Smooth muscle cell (in vitro differentiated cells): ENCODE measurements around the gene ARR3. TPM values are rescaled to one million over a fixed set of nuclear protein-coding genes. Genes with fewer than 3 reads are reported as not detected.

ENCODE experiments used
- DNase-seq: peaks from one replicate; lab custom pipeline; 2025; ENCODE audit not compliant: unreplicated experiment; lab: John Stamatoyannopoulos, UW
- H2AFZ ChIP-seq: fragments of 200-600 bp; sonication (generic); 2 replicates; pipeline ENCODE4 v1.6.0; 2016; ENCODE audit warnings: antibody characterized with exemption, low read depth, mild to moderate bottlenecking
- H3F3A ChIP-seq: fragments of 200-600 bp; sonication (generic); 2 replicates; pipeline ENCODE4 v1.6.0; 2017; ENCODE audit warnings: antibody characterized with exemption, low read depth
- H3K27ac ChIP-seq: fragments of 200-600 bp; sonication (generic); 2 replicates; pipeline ENCODE4 v1.5.1; 2016; ENCODE audit warnings: low read depth, mild to moderate bottlenecking
- H3K27me3 ChIP-seq: fragments of 200-600 bp; sonication (generic); 2 replicates; pipeline ENCODE4 v1.6.1; 2016; ENCODE audit warnings: low read depth, mild to moderate bottlenecking
- H3K36me3 ChIP-seq: fragments of 200-600 bp; sonication (generic); 2 replicates; pipeline ENCODE4 v1.5.1; 2016; ENCODE audit warnings: low read depth
- H3K4me1 ChIP-seq: fragments of 200-600 bp; sonication (generic); 2 replicates; pipeline ENCODE4 v1.5.1; 2016; ENCODE audit warnings: low read depth
- H3K4me2 ChIP-seq: fragments of 200-600 bp; sonication (generic); 2 replicates; pipeline ENCODE4 v1.6.0; 2016; ENCODE audit warnings: mild to moderate bottlenecking
- H3K4me3 ChIP-seq: fragments of 200-600 bp; sonication (generic); 2 replicates; pipeline ENCODE4 v1.5.1; 2016; ENCODE audit warnings: mild to moderate bottlenecking
- H3K79me2 ChIP-seq: fragments of 200-600 bp; sonication (generic); 2 replicates; pipeline ENCODE4 v1.6.0; 2016; ENCODE audit warnings: low read depth, mild to moderate bottlenecking
- H3K9ac ChIP-seq: fragments of 200-600 bp; sonication (generic); 2 replicates; pipeline ENCODE4 v1.6.0; 2016; ENCODE audit warnings: low read depth
- H3K9me3 ChIP-seq: fragments of 200-600 bp; sonication (generic); replicated peaks from 2 replicates; pipeline ENCODE4 v1.5.1; 2016; ENCODE audit warnings: low read depth
- H4K20me1 ChIP-seq: fragments of 200-600 bp; sonication (generic); 2 replicates; pipeline ENCODE4 v1.6.0; 2016; ENCODE audit warnings: low read depth
- WGBS: methylation state at CpG from one replicate; pipeline ENCODE4 v1.1.7; 2016; ENCODE audit warnings: low lambda C conversion rate; 5-methylcytosine and 5-hydroxymethylcytosine counted together
- polyA plus RNA-seq: library from polyadenylated mRNA; unstranded; fragments of >200 nt; fragmentation: Nextera tagmentation; extraction: Ambion mirVana; gene quantifications from 2 replicates; pipeline ENCODE4 v1.2.1, GENCODE V29; 2016
- total RNA-seq: library from RNA; depleted of rRNA; stranded (reverse); fragments of >200 nt; gene quantifications from 2 replicates; pipeline ENCODE4 v1.2.3, GENCODE V29; 2014
- TF ChIP-seq, protein P1 (sequence below): fragments of 200-600 bp; sonication (generic); IDR thresholded peaks from 2 replicates; pipeline ENCODE4 v1.5.1; 2017; ENCODE audit warnings: borderline replicate concordance, mild to moderate bottlenecking, antibody characterized with exemption; ENCODE audit not compliant: insufficient read depth, poor library complexity, severe bottlenecking

Gene ARR3
- total and polyA plus RNA-seq, 2 experiments from 2014 or later = not detected

- Histone ChIP-seq H4K20me1 (no peaks in the 10 kb centered on the region), H3K4me2 (no peak overlapping the region), H3K79me2 (no peaks in the 10 kb centered on the region), H3F3A (no peaks in the 10 kb centered on the region), H3K4me1 (no peaks in the 10 kb centered on the region), H3K9ac (no peak overlapping the region), H3K4me3 (no peak overlapping the region), H3K9me3 (no peaks in the 10 kb centered on the region), H3K27ac (no peak overlapping the region), H3K36me3 (no peaks in the 10 kb centered on the region), H2AFZ (no peak overlapping the region), H3K27me3 (no peaks in the 10 kb centered on the region)
- no peak for DNase-seq
- 88% methylated on average over 3 of the region's 3 CpGs for WGBS
- TF ChIP-seq, protein P1, sequence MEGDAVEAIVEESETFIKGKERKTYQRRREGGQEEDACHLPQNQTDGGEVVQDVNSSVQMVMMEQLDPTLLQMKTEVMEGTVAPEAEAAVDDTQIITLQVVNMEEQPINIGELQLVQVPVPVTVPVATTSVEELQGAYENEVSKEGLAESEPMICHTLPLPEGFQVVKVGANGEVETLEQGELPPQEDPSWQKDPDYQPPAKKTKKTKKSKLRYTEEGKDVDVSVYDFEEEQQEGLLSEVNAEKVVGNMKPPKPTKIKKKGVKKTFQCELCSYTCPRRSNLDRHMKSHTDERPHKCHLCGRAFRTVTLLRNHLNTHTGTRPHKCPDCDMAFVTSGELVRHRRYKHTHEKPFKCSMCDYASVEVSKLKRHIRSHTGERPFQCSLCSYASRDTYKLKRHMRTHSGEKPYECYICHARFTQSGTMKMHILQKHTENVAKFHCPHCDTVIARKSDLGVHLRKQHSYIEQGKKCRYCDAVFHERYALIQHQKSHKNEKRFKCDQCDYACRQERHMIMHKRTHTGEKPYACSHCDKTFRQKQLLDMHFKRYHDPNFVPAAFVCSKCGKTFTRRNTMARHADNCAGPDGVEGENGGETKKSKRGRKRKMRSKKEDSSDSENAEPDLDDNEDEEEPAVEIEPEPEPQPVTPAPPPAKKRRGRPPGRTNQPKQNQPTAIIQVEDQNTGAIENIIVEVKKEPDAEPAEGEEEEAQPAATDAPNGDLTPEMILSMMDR = no peak
Observed at GRCh38 chrX:70279081-70279480, 10.9 kb downstream of the ARR3 start.

GRCh38 chrX:70280573-70280972 lies 12.4 kb downstream of the ARR3 start:
- TF ChIP-seq, protein P1 = no peak
- Histone ChIP-seq H3K27me3 (no peaks in the 10 kb centered on the region), H3K9ac (no peak overlapping the region), H3K4me3 (no peak overlapping the region), H3K4me2 (no peak overlapping the region), H3K36me3 (no peaks in the 10 kb centered on the region), H2AFZ (no peak overlapping the region), H3F3A (no peaks in the 10 kb centered on the region), H3K4me1 (no peaks in the 10 kb centered on the region), H3K9me3 (no peaks in the 10 kb centered on the region), H3K79me2 (no peaks in the 10 kb centered on the region), H3K27ac (no peak overlapping the region), H4K20me1 (no peaks in the 10 kb centered on the region)
- WGBS = 69% methylated on average over 3 of the region's 3 CpGs
- DNase-seq = no peak

- no peak within 1 kb of the TSS for H3K4me2 ChIP-seq
- no peaks in the 10 kb centered on the region for H3K79me2 ChIP-seq
- H3F3A ChIP-seq = no peaks in the 10 kb centered on the region
- H2AFZ ChIP-seq = no peak within 1 kb of the TSS
- 94% methylated on average over 21 of the region's 21 CpGs for WGBS
- no peak within 1 kb of the TSS for H3K9ac ChIP-seq
- DNase-seq = no peak
- H3K4me1 ChIP-seq = no peaks in the 10 kb centered on the region
- no peak within 1 kb of the TSS for H3K27ac ChIP-seq
- no peaks in the 10 kb centered on the region for H4K20me1 ChIP-seq
- H3K9me3 ChIP-seq = no peaks in the 10 kb centered on the region
- no peaks in the 10 kb centered on the region for H3K27me3 ChIP-seq
- no peak within 1 kb of the TSS for H3K4me3 ChIP-seq
- TF ChIP-seq, protein P1 = no peak
- H3K36me3 ChIP-seq = no peaks in the 10 kb centered on the region
Observed at GRCh38 chrX:70281951-70282350, 13.8 kb downstream of the ARR3 start, which contains the start of gene RAB41. RAB41 (plus strand) TSS chrX:70282172; CDS start chrX:70282218, 46 bp downstream.

GRCh38 chrX:70289168-70289792 lies 21.1 kb downstream of the ARR3 start:
- Histone ChIP-seq H4K20me1 (no peaks in the 10 kb centered on the region), H2AFZ (peak overlapping the region; percentile 94)

More at GRCh38 chrX:70289168-70289792, 21.1 kb downstream of the ARR3 start:
- Histone ChIP-seq H3F3A (no peaks in the 10 kb centered on the region), H3K4me3 (peak overlapping the region; percentile 69), H3K4me1 (peaks cover 4% of the 10 kb centered on the region), H3K27ac (no peak overlapping the region), H3K4me2 (peak overlapping the region; percentile 87), H3K79me2 (peaks cover 18% of the 10 kb centered on the region), H3K9me3 (no peaks in the 10 kb centered on the region), H3K27me3 (no peaks in the 10 kb centered on the region), H3K9ac (peak overlapping the region; percentile 62), H3K36me3 (no peaks in the 10 kb centered on the region)
- TF ChIP-seq, protein P1 = no peak
- WGBS = 59% methylated on average over 11 of the region's 11 CpGs
- no peak for DNase-seq
